ENCODE data around the gene UPP2.

DNA sequence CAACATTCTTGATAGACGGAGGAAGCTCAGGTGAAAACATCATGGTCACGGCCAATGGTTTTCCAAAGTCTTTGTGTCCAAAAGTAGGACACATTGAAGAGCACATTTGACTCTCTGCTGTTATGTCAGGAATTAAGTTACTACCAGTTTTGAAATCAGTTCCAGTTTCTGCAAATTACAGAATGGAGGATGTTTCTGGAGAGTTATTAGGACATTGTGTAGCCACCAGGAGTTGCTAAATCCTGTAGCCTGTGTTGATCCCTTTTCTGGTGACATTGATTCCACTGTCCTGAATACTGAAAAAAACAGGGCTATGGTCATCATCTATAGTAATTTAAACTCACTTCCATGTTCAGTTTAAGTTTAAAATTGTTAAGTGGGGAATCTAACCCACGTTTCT, 15.3 kb downstream of the UPP2 start:
- TF ChIP-seq, protein P1, sequence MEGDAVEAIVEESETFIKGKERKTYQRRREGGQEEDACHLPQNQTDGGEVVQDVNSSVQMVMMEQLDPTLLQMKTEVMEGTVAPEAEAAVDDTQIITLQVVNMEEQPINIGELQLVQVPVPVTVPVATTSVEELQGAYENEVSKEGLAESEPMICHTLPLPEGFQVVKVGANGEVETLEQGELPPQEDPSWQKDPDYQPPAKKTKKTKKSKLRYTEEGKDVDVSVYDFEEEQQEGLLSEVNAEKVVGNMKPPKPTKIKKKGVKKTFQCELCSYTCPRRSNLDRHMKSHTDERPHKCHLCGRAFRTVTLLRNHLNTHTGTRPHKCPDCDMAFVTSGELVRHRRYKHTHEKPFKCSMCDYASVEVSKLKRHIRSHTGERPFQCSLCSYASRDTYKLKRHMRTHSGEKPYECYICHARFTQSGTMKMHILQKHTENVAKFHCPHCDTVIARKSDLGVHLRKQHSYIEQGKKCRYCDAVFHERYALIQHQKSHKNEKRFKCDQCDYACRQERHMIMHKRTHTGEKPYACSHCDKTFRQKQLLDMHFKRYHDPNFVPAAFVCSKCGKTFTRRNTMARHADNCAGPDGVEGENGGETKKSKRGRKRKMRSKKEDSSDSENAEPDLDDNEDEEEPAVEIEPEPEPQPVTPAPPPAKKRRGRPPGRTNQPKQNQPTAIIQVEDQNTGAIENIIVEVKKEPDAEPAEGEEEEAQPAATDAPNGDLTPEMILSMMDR (conservative IDR thresholded peaks at IDR 0.05; ENCODE audit: low read depth, low read length) = no peak
- TF ChIP-seq EZH2 (IDR thresholded peaks at IDR 0.05; ENCODE audit: borderline replicate concordance, low read depth, low read length, poor library complexity, severe bottlenecking) = no peak

Data from A673 (cell line).